Activated CD4-positive, alpha-beta T cell treated with anti-CD3 and anti-CD28 coated beads for 48 hours (primary cell): ENCODE data around the gene ZNF716.
"Not testable (repeated sequence)": the region's sequence is repeated elsewhere in the genome, so short reads cannot be mapped to it uniquely, and the experiment has no call there.

Source experiments
- DNase-seq: peaks from one replicate; pipeline ENCODE4 v3.0.0-alpha.2; 2020

The ZNF716 gene

GRCh38 chr7:57426629-57427003 lies 23.4 kb upstream of the ZNF716 start:
- no peak for DNase-seq

DNA sequence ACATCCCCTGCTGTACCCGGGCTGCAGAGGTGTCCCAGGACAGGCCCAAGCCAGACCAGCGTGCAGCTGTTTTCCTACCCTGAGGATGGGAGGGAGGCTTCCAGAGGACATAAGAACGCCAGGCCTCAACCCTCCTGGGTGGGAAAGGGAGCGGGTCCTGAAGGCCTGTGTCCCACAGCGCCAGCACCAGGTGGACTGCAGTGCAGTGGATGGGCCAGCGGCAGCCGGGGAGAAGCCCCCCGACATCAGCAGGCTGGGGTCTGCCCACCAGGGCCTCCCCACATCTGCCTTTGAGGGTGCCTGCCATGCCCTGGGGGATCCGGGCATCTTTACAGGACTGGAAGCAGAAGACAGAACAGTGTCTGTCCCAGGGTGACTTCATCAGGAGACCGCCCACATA lies 22.8 kb upstream of the ZNF716 start:
- no peak for DNase-seq

DNA sequence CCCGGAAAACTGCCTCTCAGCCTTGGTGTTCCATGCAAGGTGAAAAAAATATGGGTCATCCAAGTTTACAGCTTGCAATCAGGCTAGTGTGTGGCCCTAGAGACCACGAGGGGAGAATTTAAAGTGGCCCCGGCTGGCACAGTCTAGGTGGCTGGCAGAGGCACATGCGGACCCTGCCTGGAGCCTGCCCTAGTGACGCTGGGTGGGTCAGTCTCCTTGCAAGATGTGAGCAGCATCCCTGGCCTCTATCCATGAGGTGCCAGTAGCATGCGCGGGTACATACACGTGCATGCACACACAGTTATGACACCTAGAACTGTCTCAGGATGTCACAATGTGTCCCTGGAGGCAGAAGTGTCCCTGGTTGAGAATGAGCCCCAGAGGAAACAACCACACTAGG lies 22.4 kb upstream of the ZNF716 start:
- no peak for DNase-seq

DNA sequence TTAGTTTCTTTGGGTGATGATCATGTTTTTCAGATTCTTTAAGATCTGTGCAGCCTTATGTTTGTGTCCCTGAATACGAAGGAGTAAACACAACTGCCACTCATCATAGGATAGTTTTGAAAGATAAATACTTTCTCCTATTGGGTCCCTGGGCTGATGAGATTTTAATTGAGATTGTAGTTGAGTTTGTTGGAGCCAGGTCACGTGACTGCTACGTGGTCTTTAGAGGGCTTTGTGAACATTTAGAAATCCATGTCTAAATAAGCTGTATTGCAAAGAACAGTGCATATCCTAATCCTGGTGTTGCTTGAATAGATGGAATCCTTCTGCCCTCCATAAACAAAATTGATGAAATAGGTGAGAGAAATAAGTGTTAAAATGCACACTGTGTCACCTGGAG lies 17.4 kb upstream of the ZNF716 start:
- DNase-seq = no peak

DNA sequence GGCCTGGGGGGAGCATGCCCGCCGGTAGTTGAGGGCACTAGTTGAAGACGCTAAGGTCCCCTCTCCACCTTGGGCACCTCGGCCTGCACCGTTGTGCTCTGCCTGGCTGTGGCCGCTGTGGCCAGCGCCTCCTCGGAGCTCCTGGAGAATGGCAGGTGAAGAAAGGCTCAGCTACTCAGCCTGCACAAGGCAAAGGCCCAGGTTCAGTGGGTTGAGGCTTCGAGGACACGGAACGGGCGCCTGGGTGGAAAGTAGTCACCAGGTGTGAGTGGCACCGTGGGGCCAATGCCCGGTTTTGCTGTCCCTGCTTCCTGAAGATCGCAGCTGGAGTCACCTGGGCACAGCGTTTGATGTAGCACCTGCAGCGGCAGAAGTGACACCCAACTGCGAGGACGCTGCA lies 12.4 kb upstream of the ZNF716 start:
- no peak for DNase-seq

- no peak for DNase-seq
These were observed 11.7 kb upstream of the ZNF716 start for GRCh38 chr7:57438244-57438643.

DNA sequence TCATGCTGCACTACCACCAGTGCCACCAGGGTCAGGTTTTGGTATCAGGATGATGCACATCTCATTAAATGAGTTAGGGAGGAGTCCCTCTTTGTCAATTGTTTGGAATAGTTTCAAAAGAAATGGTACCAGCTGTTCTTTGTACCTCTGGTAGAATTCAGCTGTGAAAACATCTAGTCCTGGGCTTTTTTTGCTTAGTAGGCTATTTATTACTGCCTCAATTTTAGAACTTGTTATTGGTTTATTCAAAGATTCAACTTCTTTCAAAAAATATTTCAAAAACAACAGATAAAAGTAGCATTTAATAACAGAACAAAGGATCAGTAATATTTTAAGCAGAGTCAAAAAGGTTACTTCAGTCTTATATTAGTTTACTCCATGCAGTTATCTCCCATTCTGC lies 6.4 kb upstream of the ZNF716 start:
- no peak for DNase-seq

GRCh38 chr7:57469186-57469828 lies 19.3 kb downstream of the ZNF716 start:
- DNase-seq = not testable (repeated sequence)

DNA sequence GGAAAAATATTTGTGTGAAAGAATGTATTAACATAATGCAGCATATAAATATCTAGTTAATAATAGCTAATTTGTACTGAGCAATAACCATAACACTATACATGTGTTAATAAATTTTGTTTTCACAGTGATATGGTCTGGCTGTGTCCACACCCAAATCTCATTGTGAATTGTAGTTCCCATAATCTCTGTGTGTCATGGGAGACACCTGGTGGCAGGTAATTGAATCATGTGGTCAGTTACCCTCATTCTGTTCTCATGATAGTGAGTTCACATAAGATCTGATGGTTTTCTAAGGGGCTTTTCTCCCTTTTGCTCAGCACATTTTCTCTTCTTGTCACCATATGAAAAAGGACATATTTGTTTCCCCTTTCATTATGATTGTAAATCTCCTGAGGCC lies 30.3 kb downstream of the ZNF716 start:
- not testable (repeated sequence) for DNase-seq

GRCh38 chr7:57485022-57485421 lies 35.0 kb downstream of the ZNF716 start:
- not testable (repeated sequence) for DNase-seq

GRCh38 chr7:57487957-57488356 lies 38.0 kb downstream of the ZNF716 start:
- DNase-seq = no peak

DNA sequence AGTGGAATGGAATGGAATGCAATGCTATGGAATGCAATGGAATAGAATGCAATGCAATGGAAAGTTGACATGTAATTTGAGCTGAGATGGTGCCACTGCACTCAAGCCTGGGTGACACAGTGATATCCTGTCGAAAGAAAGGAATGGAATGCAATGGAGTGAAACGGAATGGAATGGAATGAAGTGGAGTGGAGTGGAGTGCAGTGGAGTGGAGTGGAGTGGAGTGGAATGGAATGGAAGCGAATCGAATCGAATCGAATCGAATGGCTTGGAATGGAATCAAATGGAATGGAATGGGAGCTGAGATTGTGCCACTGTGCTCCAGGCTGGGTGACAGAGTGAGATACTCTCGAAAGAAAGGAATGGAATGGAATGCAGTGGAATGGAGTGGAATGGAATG lies 45.1 kb downstream of the ZNF716 start:
- not testable (repeated sequence) for DNase-seq

DNA sequence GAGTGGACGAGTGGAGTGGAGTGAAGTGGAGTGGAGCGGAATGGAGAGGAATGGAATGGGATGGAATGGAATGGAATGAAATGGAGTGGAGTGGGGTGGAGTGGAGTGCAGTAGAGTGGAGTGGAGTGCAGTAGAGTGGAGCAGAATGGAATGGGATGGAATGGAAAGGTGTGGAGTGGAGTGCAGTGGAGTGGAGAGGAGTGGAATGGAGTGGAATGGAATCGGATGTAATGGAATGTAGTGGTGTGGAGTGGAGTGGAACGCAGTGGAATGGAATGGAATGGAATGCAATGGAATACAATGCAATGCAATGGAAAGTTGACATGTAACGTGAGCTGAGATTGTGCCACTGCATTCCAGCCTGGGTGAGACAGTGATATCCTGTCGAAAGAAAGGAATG lies 46.4 kb downstream of the ZNF716 start:
- no peak for DNase-seq

DNA sequence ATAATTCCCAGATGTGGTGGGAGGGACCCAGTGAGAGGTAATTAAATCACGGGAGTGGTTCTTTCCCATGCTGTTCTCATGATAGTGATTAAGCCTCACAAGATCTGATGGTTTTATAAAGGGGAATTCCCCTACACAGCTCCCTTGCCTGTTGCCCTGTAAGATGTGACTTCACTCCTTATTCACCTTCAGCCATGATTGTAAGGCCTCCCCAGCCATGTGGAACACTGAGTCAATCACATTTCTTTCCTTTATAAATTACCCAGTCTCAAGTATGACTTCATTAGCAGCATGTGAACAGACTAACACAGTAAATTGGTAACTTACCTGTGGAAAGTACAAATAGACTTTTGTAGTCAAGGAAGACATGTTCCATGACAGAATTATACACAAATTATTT lies 55.2 kb downstream of the ZNF716 start:
- no peak for DNase-seq
